Activated T-helper 2 cell treated with anti-CD3 and anti-CD28 coated beads, Interferon-gamma antibody, Interleukin-2, Interleukin-4, amounts not matched to agents 10 μg/mL and 5 μg/mL and 100 μg/mL, durations not matched to agents 14 hours and 24 hours and 36 hours (primary cell): ENCODE data around the gene CAB39. TPM values are rescaled to one million over a fixed set of nuclear protein-coding genes. Genes with fewer than 3 reads are reported as not detected.

Experiments
- DNase-seq: peaks from one replicate; pipeline ENCODE4 v3.0.0; 2021; ENCODE audit warnings: low spot score
- H3K27ac Mint-ChIP-seq: one replicate; pipeline ENCODE4 v1.8.0; 2021; ENCODE audit warnings: mixed read lengths
- H3K27me3 Mint-ChIP-seq: one replicate; pipeline ENCODE4 v1.8.0; 2021; ENCODE audit warnings: low read depth, mixed read lengths
- H3K36me3 Mint-ChIP-seq: one replicate; pipeline ENCODE4 v1.8.0; 2021; ENCODE audit warnings: low read depth, mixed read lengths
- H3K4me1 Mint-ChIP-seq: one replicate; pipeline ENCODE4 v1.8.0; 2021; ENCODE audit warnings: low read depth, mixed read lengths
- H3K4me3 Mint-ChIP-seq: one replicate; pipeline ENCODE4 v1.8.0; 2021; ENCODE audit warnings: low read depth, mild to moderate bottlenecking, moderate library complexity, mixed read lengths
- H3K9me3 Mint-ChIP-seq: one replicate; pipeline ENCODE4 v1.8.0; 2021; ENCODE audit warnings: mixed read lengths
- intact Hi-C: fragments of 100-400 bp; cut with micrococcal nuclease; formaldehyde crosslinking; loops from one replicate; pipeline ENCODE4 v1.15.1; 2023
- total RNA-seq: library from RNA; stranded (reverse); gene quantifications from 2 replicates; pipeline ENCODE4 v1.2.3, GENCODE V29; 2022

Gene CAB39
- total RNA-seq, 1 donor from 2014 or later: 176 TPM

DNA sequence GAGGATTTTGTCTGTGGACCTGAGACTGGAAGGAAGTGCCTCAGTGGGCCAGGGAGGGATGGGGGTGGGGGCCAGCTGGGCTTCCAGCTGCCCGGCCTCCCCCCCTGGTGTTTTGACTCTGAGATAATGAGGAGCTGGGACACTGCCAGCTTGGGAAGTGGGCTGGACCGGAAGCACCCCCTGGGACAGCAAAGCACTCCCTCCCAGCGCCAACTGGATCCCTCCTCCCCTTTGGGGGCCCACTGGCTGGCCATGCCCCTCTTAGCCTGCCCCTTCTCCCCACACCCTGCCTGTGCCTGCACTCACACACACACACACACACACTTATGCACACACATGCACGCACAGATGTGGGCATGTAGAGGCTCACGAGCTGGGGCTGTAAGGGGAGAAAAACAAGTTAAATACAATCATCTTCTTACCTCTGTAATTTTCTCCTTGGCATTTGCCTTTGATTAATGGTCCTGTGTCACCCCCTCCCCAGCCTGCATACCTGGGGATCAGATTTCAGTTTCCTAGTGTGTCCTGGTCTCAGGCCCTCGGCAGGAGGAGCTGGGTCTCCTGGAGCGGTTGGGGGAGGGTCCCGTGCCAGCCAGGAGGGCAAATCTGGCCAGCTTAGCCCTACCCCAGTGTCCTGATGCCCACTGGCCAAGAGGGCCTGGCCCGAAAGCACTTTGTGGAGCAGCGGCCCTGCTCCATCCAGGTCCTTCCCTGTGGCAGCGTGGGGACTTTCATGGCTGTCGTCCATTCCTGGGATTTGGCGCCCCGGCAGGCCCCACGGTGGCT lies 155.7 kb downstream of the CAB39 start:
- no peak for DNase-seq
- no peaks in the 10 kb centered on the region for H3K36me3 Mint-ChIP-seq
- no peaks in the 10 kb centered on the region for H3K9me3 Mint-ChIP-seq
- intact Hi-C loops: no loop called here
- no peak overlapping the region for H3K27ac Mint-ChIP-seq
- H3K4me3 Mint-ChIP-seq: no peak overlapping the region
- H3K27me3 Mint-ChIP-seq: peaks cover 31% of the 10 kb centered on the region
- peaks cover 16% of the 10 kb centered on the region for H3K4me1 Mint-ChIP-seq

DNA sequence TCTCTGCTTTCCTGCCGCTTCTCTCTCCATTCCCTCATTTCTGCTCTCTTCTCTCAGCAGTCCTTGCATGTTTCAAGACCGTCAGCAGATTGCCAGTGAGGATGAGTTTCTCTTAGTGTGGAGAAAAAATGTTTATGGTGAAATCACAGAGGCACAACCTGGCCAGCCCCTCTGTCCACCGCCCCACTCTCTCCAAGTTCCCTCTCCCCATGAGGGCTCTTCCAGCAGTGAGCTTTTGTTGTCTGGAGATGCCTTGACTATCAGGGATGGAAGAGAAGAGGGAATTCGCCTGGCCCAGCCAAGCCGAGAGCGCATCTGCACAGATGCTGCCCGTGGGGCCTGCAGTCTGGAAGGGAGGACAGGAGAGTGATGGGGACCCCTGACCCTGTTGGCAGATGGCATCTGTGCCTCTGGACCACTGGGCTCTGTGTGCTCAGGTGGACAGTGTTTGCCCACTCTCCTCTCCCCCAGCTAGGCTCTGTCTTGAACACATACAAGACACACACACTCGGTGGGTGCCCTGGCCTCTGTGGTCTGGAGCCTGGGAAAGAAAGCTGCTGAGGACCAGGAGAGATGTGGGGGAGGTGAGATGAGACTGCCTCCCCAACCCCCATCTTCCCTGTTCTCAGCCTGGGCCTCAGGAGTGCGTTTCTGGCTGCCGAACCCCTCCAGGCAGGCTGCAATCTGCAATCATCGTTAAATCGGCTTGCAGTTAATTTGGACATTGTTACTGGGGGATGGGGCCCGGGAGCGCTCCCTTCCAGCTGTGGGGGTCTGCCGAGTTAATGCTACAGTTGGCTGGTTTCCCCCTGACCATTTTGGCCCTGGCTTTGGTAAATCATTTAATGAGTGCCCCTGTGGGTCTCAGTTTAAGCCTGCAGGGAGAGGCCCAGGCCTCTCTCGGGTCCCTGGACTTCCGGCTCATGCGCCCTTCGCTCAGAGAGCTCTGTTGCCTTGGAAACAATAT lies 156.6 kb downstream of the CAB39 start:
- H3K4me3 Mint-ChIP-seq: no peak overlapping the region
- H3K36me3 Mint-ChIP-seq: no peaks in the 10 kb centered on the region
- no peak overlapping the region for H3K27ac Mint-ChIP-seq
- no peak for DNase-seq
- no peaks in the 10 kb centered on the region for H3K9me3 Mint-ChIP-seq
- H3K27me3 Mint-ChIP-seq: peaks cover 24% of the 10 kb centered on the region
- H3K4me1 Mint-ChIP-seq: peaks cover 14% of the 10 kb centered on the region
- intact Hi-C loops: no loop called here

DNA sequence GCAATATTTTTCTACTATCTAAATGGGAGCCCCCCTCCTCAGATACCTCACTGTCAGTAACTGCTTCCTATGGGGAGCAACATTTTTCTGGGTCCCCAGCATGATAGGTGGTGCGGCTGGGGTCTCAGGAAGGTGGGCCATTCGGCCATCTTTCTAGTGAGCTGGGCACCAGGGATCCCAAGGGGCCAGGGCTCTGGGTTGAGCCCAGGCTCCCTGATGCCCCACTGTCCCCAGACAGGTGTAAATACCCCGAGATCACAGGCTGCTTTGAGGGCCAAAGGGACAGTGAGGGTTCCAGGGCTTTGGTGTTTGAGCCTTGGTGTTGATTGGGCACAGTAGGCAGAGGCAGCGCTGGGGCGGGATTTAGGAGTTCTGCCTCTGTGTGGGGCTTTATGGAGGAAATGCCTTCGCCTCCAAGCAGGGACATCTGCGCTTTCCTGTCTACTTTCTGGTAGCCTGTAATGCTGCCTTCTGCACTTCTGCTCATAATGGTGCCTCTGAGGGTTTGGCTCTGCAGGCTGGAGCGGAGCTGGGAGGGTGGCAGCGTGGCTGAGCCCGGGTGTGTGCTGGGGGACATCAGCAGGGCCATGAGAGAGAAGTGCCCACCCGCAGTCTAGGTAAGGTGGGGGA lies 157.4 kb downstream of the CAB39 start:
- no peaks in the 10 kb centered on the region for H3K36me3 Mint-ChIP-seq

More for the DNA sequence above, 157.4 kb downstream of the CAB39 start:
- H3K4me3 Mint-ChIP-seq: no peak overlapping the region
- H3K27ac Mint-ChIP-seq: no peak overlapping the region
- H3K4me1 Mint-ChIP-seq: peaks cover 11% of the 10 kb centered on the region
- no peaks in the 10 kb centered on the region for H3K9me3 Mint-ChIP-seq
- H3K27me3 Mint-ChIP-seq: peaks cover 20% of the 10 kb centered on the region
- intact Hi-C loops: no loop called here
- DNase-seq: no peak

Other genes starting within 250 kb of the CAB39 start
- gene ITM2C, start 152.1 kb downstream of the CAB39 start, total RNA-seq: 13.3 and 15.8 TPM in 2 replicates
- 0.57 and 0.78 TPM in 2 replicates for gene GPR55, start 212.4 kb downstream of the CAB39 start, total RNA-seq